ENCODE measurements around the gene LIM2. TPM values are rescaled to one million over a fixed set of nuclear protein-coding genes. Genes with fewer than 3 reads are reported as not detected.

LIM2 gene
- polyA plus RNA-seq, 1 donor: 0.18 TPM

- peak; percentile 93 for DNase-seq
These were observed 47.8 kb downstream of the LIM2 start for GRCh38 chr19:51339687-51340656.

- no peak for DNase-seq
These were observed 48.5 kb downstream of the LIM2 start for GRCh38 chr19:51339313-51339686.

DNA sequence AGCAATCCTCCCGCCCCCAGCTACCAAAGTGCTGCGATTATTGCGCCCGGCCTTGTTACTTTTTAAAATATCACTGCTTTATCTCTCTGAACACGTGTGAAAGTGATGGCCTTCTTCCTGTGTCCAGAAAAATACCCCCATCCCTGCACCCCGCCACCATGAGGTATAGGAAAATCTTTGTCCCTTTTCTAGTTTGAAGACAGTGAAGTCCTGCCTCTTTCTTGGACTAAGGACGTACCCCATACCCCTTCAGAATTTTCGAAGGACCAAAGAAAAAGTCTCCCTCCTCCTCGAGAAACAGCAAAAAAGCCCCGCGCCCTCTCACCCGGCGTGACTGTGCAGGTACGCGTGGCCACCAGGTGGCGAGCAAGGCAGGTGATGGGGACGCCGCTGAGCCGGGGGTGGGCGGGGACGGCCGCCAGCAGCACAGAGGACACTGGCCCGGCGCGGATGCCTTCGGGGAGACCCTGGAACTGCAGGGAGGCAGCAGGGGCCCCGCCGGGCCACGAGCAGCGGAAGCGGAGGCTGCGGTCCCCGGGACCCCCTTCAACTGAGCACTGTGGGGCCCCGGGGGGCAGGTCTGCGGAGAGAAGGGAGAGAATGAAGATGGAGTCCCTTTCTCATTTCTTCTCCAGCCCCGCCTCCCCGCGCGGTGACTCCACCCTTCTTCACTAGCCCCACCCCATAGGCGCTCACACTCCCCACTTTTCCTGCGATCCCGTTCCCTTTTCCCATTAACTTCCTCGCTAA, 49.0 kb downstream of the LIM2 start:
- peak; percentile 85 for DNase-seq

GRCh38 chr19:51337861-51338562, 49.8 kb downstream of the LIM2 start:
- DNase-seq: no peak

- no peak for DNase-seq
These were observed 50.5 kb downstream of the LIM2 start for GRCh38 chr19:51337141-51337860.

GRCh38 chr19:51333836-51334460, 53.8 kb downstream of the LIM2 start:
- DNase-seq: no peak

DNA sequence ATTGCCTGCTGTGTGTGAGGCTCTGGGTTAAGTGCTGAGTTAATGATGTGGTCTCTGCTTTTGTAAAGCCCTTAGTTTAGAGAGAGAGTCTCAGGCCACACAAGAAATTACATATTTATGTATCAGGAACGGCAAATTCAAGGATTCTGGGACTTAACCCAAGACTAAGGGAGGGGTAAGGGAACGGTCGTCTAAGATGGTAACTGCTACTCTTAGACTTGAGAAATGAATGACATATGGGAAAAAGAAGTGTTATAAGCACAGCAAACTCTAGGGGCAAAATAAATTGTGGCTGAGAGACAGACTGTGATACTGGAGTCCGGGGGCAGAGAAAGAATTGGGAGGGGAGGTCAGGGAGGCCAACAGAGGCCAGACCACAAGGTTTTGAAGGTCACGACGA, 56.1 kb downstream of the LIM2 start:
- no peak for DNase-seq

- no peak for DNase-seq
These were observed 56.6 kb downstream of the LIM2 start for GRCh38 chr19:51331193-51331592.

DNA sequence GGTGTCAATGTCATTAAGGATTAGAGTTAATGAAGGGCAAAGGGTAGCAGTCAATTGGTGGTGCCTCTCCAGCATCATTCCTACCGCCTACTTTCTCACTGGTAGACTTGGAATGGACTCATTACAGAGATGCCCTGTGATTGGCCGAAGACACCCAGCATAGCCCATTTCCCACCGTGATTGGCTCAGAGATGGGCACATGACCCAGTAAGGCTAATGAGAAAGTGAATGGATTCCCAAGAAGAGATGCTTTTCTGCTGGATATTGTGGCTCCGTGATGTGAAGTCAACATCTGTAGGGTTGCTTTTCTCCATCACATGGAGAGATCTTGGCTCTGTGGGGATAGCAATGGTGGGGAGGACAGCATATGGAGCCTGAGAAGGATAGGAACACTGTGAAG, 57.4 kb downstream of the LIM2 start:
- no peak for DNase-seq

Other genes starting within 250 kb of the LIM2 start
- not detected for gene SIGLEC7, start 245.7 kb downstream of the LIM2 start, polyA plus RNA-seq (ENCODE audit: insufficient read length)
- gene CD33, start 162.9 kb downstream of the LIM2 start, polyA plus RNA-seq (ENCODE audit: insufficient read length): 3.0 TPM
- not detected for gene SIGLECL1, start 136.9 kb downstream of the LIM2 start, polyA plus RNA-seq (ENCODE audit: insufficient read length)
- gene IGLON5, start 76.3 kb downstream of the LIM2 start, polyA plus RNA-seq (ENCODE audit: insufficient read length): 3.0 TPM
- gene VSIG10L, start 45.8 kb downstream of the LIM2 start, polyA plus RNA-seq (ENCODE audit: insufficient read length): 4.6 TPM
- gene ETFB, start 21.6 kb downstream of the LIM2 start, polyA plus RNA-seq (ENCODE audit: insufficient read length): 120 TPM
- gene CLDND2, start 19.0 kb downstream of the LIM2 start, polyA plus RNA-seq (ENCODE audit: insufficient read length): 1.0 TPM
- 1.3 TPM for gene NKG7, start 15.3 kb downstream of the LIM2 start, polyA plus RNA-seq (ENCODE audit: insufficient read length)
- gene C19orf84, start 2.6 kb upstream of the LIM2 start, polyA plus RNA-seq (ENCODE audit: insufficient read length): 0.32 TPM
- gene SIGLEC10, start 29.7 kb upstream of the LIM2 start, polyA plus RNA-seq (ENCODE audit: insufficient read length): 1.6 TPM
- 0.07 TPM for gene SIGLEC8, start 70.5 kb upstream of the LIM2 start, polyA plus RNA-seq (ENCODE audit: insufficient read length)
- gene CEACAM18, start 90.6 kb upstream of the LIM2 start, polyA plus RNA-seq (ENCODE audit: insufficient read length): not detected
- 0.10 TPM for gene SIGLEC12, start 113.8 kb upstream of the LIM2 start, polyA plus RNA-seq (ENCODE audit: insufficient read length)
- not detected for gene SIGLEC6, start 143.7 kb upstream of the LIM2 start, polyA plus RNA-seq (ENCODE audit: insufficient read length)
- 22.3 TPM for gene ZNF175, start 183.3 kb upstream of the LIM2 start, polyA plus RNA-seq (ENCODE audit: insufficient read length)
- gene SIGLEC5, start 242.4 kb upstream of the LIM2 start, polyA plus RNA-seq (ENCODE audit: insufficient read length): not detected

Data from left kidney (tissue), 2 donors.